CD4-positive, alpha-beta T cell treated with Interleukin-4 for 4 hours (primary cell): Measurements from ENCODE around the gene VWC2.

Source experiments
- DNase-seq: peaks from one replicate; pipeline ENCODE4 v3.0.0-alpha.2; 2020

VWC2 gene

GRCh38 chr7:49773218-49773935, at the start of gene VWC2:
VWC2 (plus strand) TSS chr7:49773638; CDS start chr7:49775436, 1,798 bp downstream.
- no peak for DNase-seq

- no peak for DNase-seq
These were observed 49.4 kb upstream of the VWC2 start for GRCh38 chr7:49724071-49724470.

GRCh38 chr7:49731836-49732235, 41.6 kb upstream of the VWC2 start:
- no peak for DNase-seq

GRCh38 chr7:49762666-49763065, 10.8 kb upstream of the VWC2 start:
- DNase-seq: no peak

- no peak for DNase-seq
These were observed 9.6 kb upstream of the VWC2 start for GRCh38 chr7:49763791-49764190.

- DNase-seq: no peak
These were observed 6.5 kb upstream of the VWC2 start for GRCh38 chr7:49766966-49767365.

GRCh38 chr7:49767719-49768118, 5.7 kb upstream of the VWC2 start:
- no peak for DNase-seq

GRCh38 chr7:49768254-49768653, 5.2 kb upstream of the VWC2 start:
- no peak for DNase-seq

- DNase-seq: no peak
These were observed 4.6 kb upstream of the VWC2 start for GRCh38 chr7:49768835-49769234.

GRCh38 chr7:49769285-49769857, 4.1 kb upstream of the VWC2 start:
- DNase-seq: no peak

- DNase-seq: no peak
These were observed 2.6 kb upstream of the VWC2 start for GRCh38 chr7:49770838-49771237.

- no peak for DNase-seq
These were observed 1.8 kb upstream of the VWC2 start for GRCh38 chr7:49771427-49772176.

GRCh38 chr7:49772916-49773217, 571 bp upstream of the VWC2 start:
- DNase-seq: no peak

- DNase-seq: no peak
These were observed 559 bp downstream of the VWC2 start for GRCh38 chr7:49773936-49774458.

- no peak for DNase-seq
These were observed 1.1 kb downstream of the VWC2 start for GRCh38 chr7:49774459-49775064.

- no peak for DNase-seq
These were observed 1.9 kb downstream of the VWC2 start for GRCh38 chr7:49775065-49775948.

GRCh38 chr7:49775949-49776443, 2.6 kb downstream of the VWC2 start:
- DNase-seq: no peak

GRCh38 chr7:49776994-49777393, 3.6 kb downstream of the VWC2 start:
- no peak for DNase-seq

- DNase-seq: no peak
These were observed 5.4 kb downstream of the VWC2 start for GRCh38 chr7:49778731-49779270.

- DNase-seq: no peak
These were observed 7.5 kb downstream of the VWC2 start for GRCh38 chr7:49780953-49781352.

GRCh38 chr7:49781996-49782395, 8.6 kb downstream of the VWC2 start:
- no peak for DNase-seq

- DNase-seq: no peak
These were observed 10.0 kb downstream of the VWC2 start for GRCh38 chr7:49783446-49783845.
